Loucy (cell line): ENCODE measurements around the gene RHBDL3.

Experiments used
- H2AFZ ChIP-seq: fragments of 200-600 bp; sonication (generic); 2 replicates; pipeline ENCODE4 v1.6.0; 2016; ENCODE audit warnings: antibody characterized with exemption, mild to moderate bottlenecking, low read length, moderate library complexity
- H3F3A ChIP-seq: fragments of 200-600 bp; 2 replicates; pipeline ENCODE4 v1.6.0; 2016; ENCODE audit warnings: antibody characterized with exemption, low read depth, mild to moderate bottlenecking
- H3K27me3 ChIP-seq: fragments of 200-600 bp; sonication (generic); 2 replicates; pipeline ENCODE4 v1.6.1; 2014; ENCODE audit warnings: low read length, mild to moderate bottlenecking; ENCODE audit not compliant: insufficient read depth, poor library complexity, severe bottlenecking
- H3K36me3 ChIP-seq: fragments of 200-600 bp; sonication (generic); 2 replicates; pipeline ENCODE4 v1.6.1; 2016; ENCODE audit warnings: low read length; ENCODE audit not compliant: insufficient read depth
- H3K4me1 ChIP-seq: fragments of 200-600 bp; sonication (generic); 2 replicates; pipeline ENCODE4 v1.5.1; 2014; ENCODE audit warnings: low read length, mild to moderate bottlenecking; ENCODE audit not compliant: insufficient read depth, poor library complexity, severe bottlenecking
- H3K4me2 ChIP-seq: fragments of 200-600 bp; sonication (generic); 2 replicates; pipeline ENCODE4 v1.6.0; 2014; ENCODE audit warnings: antibody characterized with exemption, low read length, low read depth, mild to moderate bottlenecking; ENCODE audit not compliant: poor library complexity, severe bottlenecking
- H3K4me3 ChIP-seq: fragments of 200-600 bp; sonication (generic); 2 replicates; pipeline ENCODE4 v1.5.1; 2014; ENCODE audit warnings: low read length, mild to moderate bottlenecking, mixed read lengths; ENCODE audit not compliant: poor library complexity, severe bottlenecking
- H3K79me2 ChIP-seq: fragments of 200-600 bp; sonication (generic); 2 replicates; pipeline ENCODE4 v1.6.1; 2014; ENCODE audit warnings: low read length; ENCODE audit not compliant: insufficient read depth
- H3K9ac ChIP-seq: fragments of 200-600 bp; sonication (generic); 2 replicates; pipeline ENCODE4 v1.6.0; 2014; ENCODE audit warnings: mild to moderate bottlenecking, low read depth, low read length, moderate library complexity; ENCODE audit not compliant: poor library complexity, severe bottlenecking
- H3K9me2 ChIP-seq: fragments of 200-600 bp; sonication (generic); replicated peaks from 2 replicates; pipeline ENCODE4 v1.6.1; 2016; ENCODE audit warnings: low read depth, low read length, mixed read lengths
- H3K9me3 ChIP-seq: fragments of 200-600 bp; sonication (generic); 2 replicates; pipeline ENCODE4 v1.6.1; 2014; ENCODE audit warnings: mild to moderate bottlenecking, antibody characterized with exemption, low read length, low read depth; ENCODE audit not compliant: insufficient read depth
- H4K20me1 ChIP-seq: fragments of 200-600 bp; sonication (generic); 2 replicates; pipeline ENCODE4 v1.6.0; 2014; ENCODE audit warnings: antibody characterized with exemption, low read length, mild to moderate bottlenecking; ENCODE audit not compliant: insufficient read depth, poor library complexity, severe bottlenecking
- CTCF ChIP-seq: fragments of 200-600 bp; sonication (generic); conservative IDR thresholded peaks from 2 replicates; pipeline ENCODE4 v1.5.1; 2014; ENCODE audit warnings: mild to moderate bottlenecking, antibody characterized with exemption, low read length
- EZH2phosphoT487 ChIP-seq: fragments of 200-600 bp; IDR thresholded peaks from 2 replicates; pipeline ENCODE4 v1.6.1; 2018; ENCODE audit warnings: antibody characterized with exemption, mild to moderate bottlenecking, moderate library complexity, borderline replicate concordance

Gene RHBDL3

DNA sequence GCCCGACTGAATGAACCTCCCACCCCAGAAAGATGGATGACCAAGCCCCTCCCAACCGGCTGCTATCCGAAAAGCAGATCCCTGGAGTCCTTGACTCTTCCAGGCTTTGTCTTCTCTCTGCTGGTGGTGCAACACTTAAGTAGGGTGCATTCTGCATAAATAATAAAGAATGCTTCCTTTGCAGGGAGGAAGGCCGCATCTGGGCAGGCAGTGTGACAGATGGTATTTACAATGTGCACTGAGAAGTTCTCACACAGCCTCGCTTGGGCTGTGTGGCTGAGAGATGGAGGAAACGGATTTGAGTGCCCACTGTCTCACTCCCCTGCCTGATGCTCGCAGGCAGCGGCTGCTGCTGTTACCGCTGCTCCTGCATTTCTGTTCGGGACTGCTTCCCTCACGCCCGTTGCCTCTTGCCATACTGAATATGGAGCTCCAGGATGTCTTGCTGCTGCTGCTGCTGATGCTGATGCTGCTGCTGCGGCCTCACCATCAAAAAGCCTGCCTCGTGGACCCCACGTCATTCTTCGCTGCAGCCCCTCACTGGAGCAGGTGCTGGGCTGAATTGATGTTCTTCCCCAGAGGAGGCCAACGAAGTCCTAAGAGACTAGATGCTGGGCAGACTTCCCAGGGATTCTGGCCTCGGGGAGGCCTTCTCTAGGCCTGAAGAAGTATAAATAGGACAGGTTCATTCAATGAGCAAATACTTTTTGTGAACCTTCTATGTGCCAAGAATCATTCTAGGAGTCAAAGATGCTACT, 7.1 kb upstream of the RHBDL3 start:
- no peaks in the 10 kb centered on the region for H3K9me2 ChIP-seq
- H3K79me2 ChIP-seq = no peaks in the 10 kb centered on the region
- H3K9me3 ChIP-seq = no peaks in the 10 kb centered on the region
- H3K4me1 ChIP-seq = no peaks in the 10 kb centered on the region
- no peak overlapping the region for H3K4me2 ChIP-seq
- no peaks in the 10 kb centered on the region for H4K20me1 ChIP-seq
- H3K9ac ChIP-seq = no peak overlapping the region
- H2AFZ ChIP-seq = no peak overlapping the region
- H3F3A ChIP-seq = no peaks in the 10 kb centered on the region
- H3K4me3 ChIP-seq = no peak overlapping the region
- TF ChIP-seq CTCF (no peak), EZH2phosphoT487 (no peak)
- no peaks in the 10 kb centered on the region for H3K27me3 ChIP-seq
- no peaks in the 10 kb centered on the region for H3K36me3 ChIP-seq

DNA sequence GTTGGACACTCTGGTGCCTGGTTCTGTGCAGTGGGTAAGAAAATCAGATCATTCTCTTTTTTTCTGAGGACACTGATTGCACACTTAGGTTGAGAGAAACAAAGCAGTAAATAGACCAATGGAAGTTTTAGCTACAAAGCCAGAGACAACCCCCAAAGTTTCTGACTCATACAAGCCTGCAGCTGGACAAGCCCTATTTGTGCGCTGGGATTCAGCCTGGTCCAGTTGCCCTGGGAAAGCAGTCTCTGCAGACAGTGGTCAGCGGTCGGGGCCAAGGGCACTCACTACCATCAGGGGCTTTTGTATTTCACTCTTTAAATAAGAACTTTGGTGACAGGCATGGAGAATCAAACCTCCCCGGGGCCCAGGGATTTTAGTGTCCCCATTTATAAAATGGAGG, 6.0 kb upstream of the RHBDL3 start:
- no peak for TF ChIP-seq CTCF
- no peak for TF ChIP-seq EZH2phosphoT487
- H3F3A ChIP-seq = no peaks in the 10 kb centered on the region
- H3K79me2 ChIP-seq = no peaks in the 10 kb centered on the region
- H2AFZ ChIP-seq = no peak overlapping the region
- no peaks in the 10 kb centered on the region for H3K36me3 ChIP-seq
- no peaks in the 10 kb centered on the region for H3K9me2 ChIP-seq
- no peaks in the 10 kb centered on the region for H3K27me3 ChIP-seq
- no peaks in the 10 kb centered on the region for H3K9me3 ChIP-seq
- no peak overlapping the region for H3K4me3 ChIP-seq
- no peaks in the 10 kb centered on the region for H4K20me1 ChIP-seq
- H3K4me1 ChIP-seq = no peaks in the 10 kb centered on the region
- H3K4me2 ChIP-seq = no peak overlapping the region
- H3K9ac ChIP-seq = no peak overlapping the region

GRCh38 chr17:32261417-32261736, 4.3 kb upstream of the RHBDL3 start:
- Histone ChIP-seq H3K79me2 (no peaks in the 10 kb centered on the region), H3K36me3 (no peaks in the 10 kb centered on the region), H3F3A (no peaks in the 10 kb centered on the region), H3K9me2 (no peaks in the 10 kb centered on the region), H3K4me2 (no peak overlapping the region), H4K20me1 (no peaks in the 10 kb centered on the region), H3K9me3 (no peaks in the 10 kb centered on the region), H3K27me3 (peaks cover 2% of the 10 kb centered on the region), H2AFZ (no peak overlapping the region), H3K4me3 (no peak overlapping the region), H3K9ac (no peak overlapping the region), H3K4me1 (no peaks in the 10 kb centered on the region)
- TF ChIP-seq CTCF = no peak
- no peak for TF ChIP-seq EZH2phosphoT487
